Tibial nerve (tissue), 4 donors: ENCODE measurements around the gene MICU1. TPM values are rescaled to one million over a fixed set of nuclear protein-coding genes. Genes with fewer than 3 reads are reported as not detected.

Experiments
- DNase-seq, 2 donors: peaks; one replicate each; pipeline ENCODE4 v3.0.0-alpha.2; 2019; ENCODE audit warnings: low spot score in 2 of 2
- H3K27ac ChIP-seq, 4 donors: fragments of 200-600 bp; sonication (generic) in 3 of 4; one replicate each; pipeline ENCODE4 v1.5.1; 2017 to 2019; ENCODE audit warnings: mild to moderate bottlenecking in 1 of 4
- H3K27me3 ChIP-seq, 2 donors: fragments of 200-600 bp; sonication (generic) in 1 of 2; one replicate each; pipeline versions ENCODE4 v1.5.1 to v1.6.0; 2017 to 2019
- H3K36me3 ChIP-seq, 3 donors: fragments of 200-600 bp; sonication (generic); one replicate each; pipeline ENCODE4 v1.5.1; 2018 to 2019
- H3K4me1 ChIP-seq, 4 donors: fragments of 200-600 bp; sonication (generic) in 3 of 4; one replicate each; pipeline ENCODE4 v1.5.1; 2017 to 2019
- H3K4me3 ChIP-seq, 4 donors: fragments of 200-600 bp; sonication (generic) in 3 of 4; one replicate each; pipeline ENCODE4 v1.5.1; 2017 to 2019; ENCODE audit warnings: mild to moderate bottlenecking in 1 of 4, moderate library complexity in 1 of 4
- H3K9me3 ChIP-seq, 4 donors: fragments of 200-600 bp; sonication (generic) in 3 of 4; one replicate each; pipeline ENCODE4 v1.5.1; 2017 to 2019
- EP300 ChIP-seq, 2 donors: sonication (generic); formaldehyde crosslinking; IDR thresholded peaks; one replicate each; pipeline ENCODE4 v1.6.1; 2017; ENCODE audit warnings: antibody characterized with exemption in 2 of 2, mild to moderate bottlenecking in 1 of 2
- POLR2A ChIP-seq, 2 donors: fragments of 450-650 bp; IDR thresholded peaks; one replicate each; pipeline ENCODE4 v1.6.1; 2017; ENCODE audit warnings: antibody characterized with exemption in 2 of 2, mild to moderate bottlenecking in 2 of 2, moderate library complexity in 2 of 2
- WGBS, 2 donors: methylation state at CpG; one replicate each; pipeline ENCODE4 v1.1.5; 2018; 5-methylcytosine and 5-hydroxymethylcytosine counted together
- total RNA-seq, 4 donors: library from RNA; depleted of rRNA; stranded (reverse); fragments of >200 nt; gene quantifications; one replicate each; pipeline ENCODE4 v1.1.0, GENCODE V29; 2016
- TF ChIP-seq, protein P1 (sequence below), 5 experiments: fragments of 200-600 bp in 3 of 5; fragments of 450-650 bp in 2 of 5; sonication (generic) in 3 of 5; IDR thresholded peaks; one replicate each; pipeline ENCODE4 v1.5.1; 2016 to 2019; ENCODE audit warnings: antibody characterized with exemption in 5 of 5, mild to moderate bottlenecking in 3 of 5, moderate library complexity in 2 of 5

MICU1 gene
- total RNA-seq, 4 donors from 2014 or later, result 19.4 to 46.5 (median 35.8) TPM

DNA sequence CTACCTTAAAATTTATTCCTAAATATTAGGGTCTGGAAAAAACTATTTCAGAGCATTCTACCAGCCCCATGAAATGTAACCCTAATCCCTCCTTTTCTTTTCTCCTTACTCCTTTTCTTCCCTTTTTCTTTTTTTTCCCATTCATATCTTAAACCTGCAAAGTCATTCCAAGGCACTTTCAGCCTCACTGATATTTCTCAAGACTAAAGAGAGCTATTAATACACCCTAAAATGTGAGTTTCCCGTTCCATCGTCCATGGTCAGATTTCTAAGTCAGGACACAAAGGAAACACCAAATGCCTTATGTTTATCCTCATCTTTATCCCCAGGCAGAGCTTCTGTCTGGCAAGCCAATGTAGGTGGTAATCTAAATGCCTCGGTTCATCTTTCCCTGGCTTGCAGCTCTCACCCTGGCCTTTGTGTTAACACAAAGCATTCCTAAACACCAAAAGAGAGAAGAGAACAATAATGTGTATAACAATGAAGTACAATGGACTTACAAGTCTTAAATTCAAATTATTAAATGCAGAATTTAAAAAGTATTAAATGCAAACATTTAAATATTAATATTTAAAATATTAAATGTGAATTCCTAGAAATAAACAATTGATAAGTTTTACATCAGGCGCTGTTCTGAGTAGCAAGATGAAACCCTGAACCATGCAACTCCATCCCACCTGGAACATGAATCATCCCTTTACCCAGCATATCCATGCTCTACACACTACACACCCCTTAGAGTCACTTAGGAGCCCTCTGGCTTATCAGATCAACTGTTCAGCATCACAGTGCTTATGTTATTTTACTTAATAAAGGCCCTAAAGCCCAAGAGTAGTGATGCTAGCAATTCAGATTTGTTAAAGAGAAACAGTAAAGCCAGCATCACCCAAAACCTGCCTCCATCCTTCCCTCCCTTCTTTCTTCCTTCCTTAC, 26.8 kb downstream of the MICU1 start:
- Histone ChIP-seq H3K36me3 (no peaks in the 10 kb centered on the region), H3K4me3 (no peak overlapping the region), H3K9me3 (no peaks in the 10 kb centered on the region), H3K4me1 (no peaks in the 10 kb centered on the region), H3K27ac (no peak overlapping the region), H3K27me3 (no peaks in the 10 kb centered on the region)
- no peak for TF ChIP-seq POLR2A (IDR thresholded peaks at IDR 0.05)
- TF ChIP-seq, protein P1, sequence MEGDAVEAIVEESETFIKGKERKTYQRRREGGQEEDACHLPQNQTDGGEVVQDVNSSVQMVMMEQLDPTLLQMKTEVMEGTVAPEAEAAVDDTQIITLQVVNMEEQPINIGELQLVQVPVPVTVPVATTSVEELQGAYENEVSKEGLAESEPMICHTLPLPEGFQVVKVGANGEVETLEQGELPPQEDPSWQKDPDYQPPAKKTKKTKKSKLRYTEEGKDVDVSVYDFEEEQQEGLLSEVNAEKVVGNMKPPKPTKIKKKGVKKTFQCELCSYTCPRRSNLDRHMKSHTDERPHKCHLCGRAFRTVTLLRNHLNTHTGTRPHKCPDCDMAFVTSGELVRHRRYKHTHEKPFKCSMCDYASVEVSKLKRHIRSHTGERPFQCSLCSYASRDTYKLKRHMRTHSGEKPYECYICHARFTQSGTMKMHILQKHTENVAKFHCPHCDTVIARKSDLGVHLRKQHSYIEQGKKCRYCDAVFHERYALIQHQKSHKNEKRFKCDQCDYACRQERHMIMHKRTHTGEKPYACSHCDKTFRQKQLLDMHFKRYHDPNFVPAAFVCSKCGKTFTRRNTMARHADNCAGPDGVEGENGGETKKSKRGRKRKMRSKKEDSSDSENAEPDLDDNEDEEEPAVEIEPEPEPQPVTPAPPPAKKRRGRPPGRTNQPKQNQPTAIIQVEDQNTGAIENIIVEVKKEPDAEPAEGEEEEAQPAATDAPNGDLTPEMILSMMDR (IDR thresholded peaks at IDR 0.05), result no peak
- TF ChIP-seq EP300 (IDR thresholded peaks at IDR 0.05), result no peak
- no peak for DNase-seq
- 75% methylated on average over 4 of the region's 4 CpGs for WGBS, 2 donors

DNA sequence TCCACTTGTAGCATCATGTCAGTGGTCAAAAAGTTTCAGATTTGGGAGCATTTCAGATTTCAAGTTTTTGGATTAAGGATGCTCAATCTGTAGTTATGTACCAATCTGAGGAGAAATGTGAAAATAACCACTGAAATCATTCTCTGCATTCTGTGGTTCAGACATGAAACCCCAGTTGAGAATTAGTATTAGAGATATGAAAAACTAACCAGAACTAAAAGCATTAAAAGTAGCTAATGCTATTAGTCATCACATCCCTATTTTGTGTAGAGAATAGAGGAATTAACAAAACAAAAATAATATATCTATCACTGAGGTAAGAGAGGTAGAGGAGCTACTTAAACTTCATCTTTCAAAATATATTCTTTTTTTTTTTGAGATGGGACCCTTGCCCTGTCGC, 28.0 kb downstream of the MICU1 start:
- H3K4me3 ChIP-seq, result no peak overlapping the region
- H3K27ac ChIP-seq, result no peak overlapping the region
- no peaks in the 10 kb centered on the region for H3K9me3 ChIP-seq
- no peak for DNase-seq
- H3K36me3 ChIP-seq, result no peaks in the 10 kb centered on the region
- TF ChIP-seq, protein P1 (IDR thresholded peaks at IDR 0.05), result no peak
- TF ChIP-seq EP300 (IDR thresholded peaks at IDR 0.05) (no peak), POLR2A (IDR thresholded peaks at IDR 0.05) (no peak)
- WGBS, 2 donors, result 93 to 97% methylated on average over 1 of the region's 1 CpG
- no peaks in the 10 kb centered on the region for H3K4me1 ChIP-seq
- no peaks in the 10 kb centered on the region for H3K27me3 ChIP-seq

DNA sequence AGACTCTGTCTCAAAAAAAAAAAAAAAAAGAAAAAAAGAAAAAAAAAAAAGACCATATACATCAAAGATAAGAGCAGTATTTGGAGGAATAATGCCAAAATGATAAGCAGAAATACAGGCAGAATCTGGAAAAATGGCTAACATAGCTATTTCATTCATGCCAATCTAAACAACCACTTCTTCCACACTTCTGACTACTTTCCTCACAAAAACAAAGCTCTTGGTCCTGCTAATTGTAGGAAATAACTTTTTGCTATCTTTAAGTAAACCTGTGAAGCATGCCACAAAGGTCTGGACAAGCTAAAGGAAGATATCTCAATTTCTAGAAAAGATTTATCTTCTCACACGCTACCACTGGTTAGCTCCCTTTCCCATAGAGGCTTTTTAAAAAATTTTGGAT, 30.4 kb downstream of the MICU1 start:
- Histone ChIP-seq H3K9me3 (peaks cover 0 to 5% (median 0%) of the 10 kb centered on the region in 4 donors), H3K4me3 (no peak overlapping the region), H3K36me3 (peaks cover 0 to 4% (median 0%) of the 10 kb centered on the region in 3 donors), H3K27ac (no peak overlapping the region), H3K4me1 (no peaks in the 10 kb centered on the region), H3K27me3 (no peaks in the 10 kb centered on the region)
- WGBS, 2 donors, result 91 to 96% methylated on average over 1 of the region's 1 CpG
- TF ChIP-seq EP300 (IDR thresholded peaks at IDR 0.05) (no peak), POLR2A (IDR thresholded peaks at IDR 0.05) (no peak)
- TF ChIP-seq, protein P1 (IDR thresholded peaks at IDR 0.05), result no peak
- DNase-seq, result no peak

DNA sequence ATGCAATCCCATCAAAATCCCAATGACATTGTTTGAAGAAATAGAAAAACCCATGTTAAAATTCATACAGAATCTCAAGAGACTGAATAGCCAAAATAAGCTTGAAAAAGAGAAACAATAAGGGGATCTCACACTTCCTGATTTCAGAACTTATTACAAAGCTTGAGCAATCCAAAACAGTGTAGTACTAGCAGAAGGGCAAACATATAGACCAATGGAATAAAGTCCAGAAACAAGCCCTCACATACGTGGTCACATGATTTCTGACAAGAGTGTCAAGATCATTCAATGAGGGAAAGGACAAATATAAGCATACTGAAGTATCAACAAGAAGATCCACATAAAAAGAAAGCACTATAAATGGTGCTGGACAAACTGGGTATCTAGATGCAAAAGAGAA, 31.9 kb downstream of the MICU1 start:
- no peaks in the 10 kb centered on the region for H3K27me3 ChIP-seq
- TF ChIP-seq POLR2A (IDR thresholded peaks at IDR 0.05), result no peak
- TF ChIP-seq, protein P1 (IDR thresholded peaks at IDR 0.05), result no peak
- no peak for TF ChIP-seq EP300 (IDR thresholded peaks at IDR 0.05)
- peaks cover 0 to 5% (median 0%) of the 10 kb centered on the region in 4 donors for H3K9me3 ChIP-seq
- no peak overlapping the region for H3K27ac ChIP-seq
- WGBS, 2 donors, result 70 to 73% methylated on average over 1 of the region's 1 CpG
- DNase-seq, result no peak
- peaks cover 0 to 4% (median 0%) of the 10 kb centered on the region in 3 donors for H3K36me3 ChIP-seq
- H3K4me1 ChIP-seq, result no peaks in the 10 kb centered on the region
- no peak overlapping the region for H3K4me3 ChIP-seq

DNA sequence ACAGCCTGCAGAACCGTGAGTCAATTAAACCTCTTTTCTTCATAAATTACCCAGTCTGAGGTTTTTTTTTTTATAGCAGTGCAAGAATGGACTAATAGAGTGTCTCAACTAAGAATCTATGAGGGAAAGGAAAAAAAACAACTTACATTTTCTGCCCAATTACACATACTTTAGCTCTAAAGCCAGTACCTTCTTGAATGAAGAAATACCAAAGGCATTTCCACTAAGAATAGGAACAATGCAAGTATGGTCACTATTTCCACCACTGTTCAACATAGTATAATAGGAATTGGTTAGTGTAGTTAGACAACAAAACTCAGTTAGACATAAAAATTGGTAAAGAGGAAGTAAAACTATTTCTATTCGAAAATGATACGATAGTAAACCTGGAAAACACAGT, 37.6 kb downstream of the MICU1 start:
- Histone ChIP-seq H3K4me1 (peaks cover 0 to 6% (median 0%) of the 10 kb centered on the region in 4 donors), H3K36me3 (peaks cover 0 to 4% (median 0%) of the 10 kb centered on the region in 3 donors), H3K27me3 (no peaks in the 10 kb centered on the region), H3K4me3 (no peak overlapping the region), H3K9me3 (peaks cover 0 to 5% (median 0%) of the 10 kb centered on the region in 4 donors), H3K27ac (no peak overlapping the region)
- TF ChIP-seq, protein P1 (IDR thresholded peaks at IDR 0.05), result no peak
- no peak for TF ChIP-seq EP300 (IDR thresholded peaks at IDR 0.05)
- no peak for TF ChIP-seq POLR2A (IDR thresholded peaks at IDR 0.05)
- 79 to 85% methylated on average over 3 of the region's 3 CpGs for WGBS, 2 donors
- DNase-seq, result no peak
